HG02943 (cell line): ENCODE data around the gene AUTS2.

Source experiments
- ATAC-seq: cut with Tn5 transposase; IDR thresholded peaks from one replicate; pipeline ENCODE4 v1.9.1; 2021; ENCODE audit warnings: mild to moderate bottlenecking, low read depth, moderate library complexity; ENCODE audit not compliant: unreplicated experiment

The AUTS2 gene

GRCh38 chr7:70377957-70378356 lies 779.7 kb downstream of the AUTS2 start:
- no peak for ATAC-seq

DNA sequence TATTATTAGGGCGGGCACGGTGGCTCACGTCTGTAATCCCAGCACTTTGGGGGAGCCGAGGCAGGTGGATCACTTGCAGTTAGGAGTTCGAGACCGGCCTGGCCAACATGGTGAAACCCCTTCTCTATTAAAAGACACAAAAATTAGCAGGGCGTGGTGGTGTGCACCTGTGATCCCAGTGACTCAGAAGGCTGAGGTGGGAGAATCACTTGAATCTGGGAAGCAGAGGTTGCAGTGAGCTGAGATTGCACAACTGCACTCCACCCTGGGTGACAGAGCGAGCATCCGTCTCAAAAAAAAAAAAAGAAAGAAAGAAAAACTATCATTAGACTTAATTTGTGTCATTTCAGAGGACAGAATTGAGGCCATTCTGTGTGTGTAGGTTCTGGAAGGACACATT lies 780.9 kb downstream of the AUTS2 start:
- no peak for ATAC-seq

DNA sequence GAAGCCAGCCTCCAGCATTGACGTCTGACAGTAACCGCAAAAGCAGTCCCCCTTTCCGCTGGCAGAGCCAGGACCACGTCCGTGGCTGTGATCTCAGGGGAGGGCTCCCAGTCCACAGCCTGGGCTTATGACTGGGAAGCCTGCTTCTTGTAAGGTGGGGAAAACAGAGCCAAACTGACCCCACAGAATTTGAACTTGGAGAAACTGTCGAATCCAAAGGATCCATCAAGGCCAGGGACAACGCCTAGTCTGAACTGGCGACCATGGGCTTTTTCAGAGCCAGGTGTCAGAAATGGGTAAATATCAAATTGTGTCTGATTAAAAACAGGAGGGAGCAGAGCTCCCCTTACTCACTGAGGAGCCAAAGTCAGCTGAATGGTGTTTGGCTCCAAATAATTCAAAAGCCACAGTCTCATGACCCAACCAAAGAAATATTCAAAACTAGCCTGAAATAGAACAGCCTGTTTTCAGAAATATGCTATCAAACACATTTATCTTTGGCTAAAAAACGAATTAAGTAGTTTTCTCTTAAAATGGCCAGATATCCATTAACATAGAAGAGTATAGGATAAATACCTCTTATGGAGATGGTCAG lies 782.2 kb downstream of the AUTS2 start:
- ATAC-seq = no peak

DNA sequence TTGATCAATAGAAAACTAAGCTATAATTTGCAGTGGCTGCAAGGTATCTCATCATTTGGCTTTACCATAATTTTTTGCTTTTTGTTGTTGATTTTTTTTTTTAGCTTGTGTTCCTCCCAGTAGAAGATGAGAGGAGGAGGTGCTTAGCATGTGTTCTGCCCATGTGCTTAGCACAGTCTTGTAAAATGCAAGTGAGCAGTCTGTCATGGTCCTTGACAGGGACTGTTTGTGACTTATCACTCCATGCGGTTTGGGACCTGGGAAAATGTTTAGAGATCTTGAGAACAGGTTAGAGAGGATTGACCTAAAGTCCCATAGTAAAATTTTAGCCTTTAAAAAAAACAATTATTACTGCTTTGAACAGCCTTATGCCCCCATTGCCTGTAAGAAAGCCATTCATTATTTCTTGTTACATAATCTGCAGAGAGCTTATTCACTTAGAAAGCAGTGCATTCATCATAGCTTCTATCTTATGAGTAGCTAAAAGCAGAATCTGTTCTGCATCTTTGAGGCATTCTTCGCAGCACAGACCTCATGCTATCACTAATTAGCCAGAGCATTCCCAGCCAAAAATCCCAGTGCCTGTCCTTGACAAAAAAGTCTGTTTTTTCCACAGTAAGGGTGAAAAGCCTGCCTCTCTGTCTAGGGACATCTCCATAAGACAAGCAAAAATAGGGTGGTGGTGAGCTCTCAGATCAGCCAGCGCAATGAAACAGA lies 784.9 kb downstream of the AUTS2 start:
- ATAC-seq = no peak

- no peak for ATAC-seq
These were observed 785.7 kb downstream of the AUTS2 start for GRCh38 chr7:70384024-70384423.

- no peak for ATAC-seq
These were observed 786.6 kb downstream of the AUTS2 start for GRCh38 chr7:70384891-70385290.

DNA sequence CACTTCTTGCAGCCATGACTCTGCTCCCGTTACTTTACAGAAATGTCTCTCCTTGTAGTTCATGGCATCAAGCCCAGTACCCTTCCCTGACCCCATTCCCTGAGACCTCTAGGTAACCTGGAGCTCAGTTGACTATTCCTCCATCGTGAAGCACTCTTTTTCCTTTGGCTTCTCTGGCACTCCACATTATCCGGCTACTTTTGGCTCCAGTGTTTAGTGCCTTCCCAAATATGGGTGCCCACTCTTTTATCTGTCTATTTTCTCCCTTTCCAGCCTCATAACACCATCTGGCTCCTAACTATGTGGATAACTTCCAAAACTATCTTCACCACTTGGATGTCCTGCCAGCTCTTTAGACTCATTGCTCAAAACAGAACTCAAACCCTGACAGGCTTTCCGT lies 788.9 kb downstream of the AUTS2 start:
- ATAC-seq = no peak

DNA sequence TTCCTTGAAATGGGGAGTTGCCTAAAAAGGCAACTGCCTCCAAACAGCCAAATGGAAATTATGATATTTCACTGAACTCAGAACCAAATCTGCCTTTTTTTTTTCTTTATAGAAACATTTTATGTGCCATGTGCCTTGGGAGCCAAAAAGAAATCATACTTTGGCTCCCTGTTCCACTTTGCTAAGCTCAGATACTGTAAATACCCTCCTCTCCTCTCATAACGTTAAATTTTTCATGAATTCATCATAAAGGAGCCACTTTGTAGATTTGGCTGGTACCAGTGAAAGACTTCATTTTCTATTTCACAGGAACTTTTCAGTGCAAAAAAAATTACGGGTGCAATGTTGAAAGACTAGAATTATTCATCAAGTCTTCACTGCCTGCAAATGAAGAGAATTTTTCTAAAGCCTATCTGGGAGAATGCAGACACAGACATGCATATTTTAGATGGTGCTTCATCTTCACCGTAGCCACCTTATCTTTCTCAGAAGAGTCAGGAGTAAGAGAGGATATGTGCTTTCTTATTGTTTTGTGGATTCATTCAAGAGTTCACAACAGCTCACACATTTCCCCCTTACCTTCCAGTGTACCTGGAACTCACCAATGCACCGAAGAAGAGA lies 791.4 kb downstream of the AUTS2 start:
- ATAC-seq = no peak

DNA sequence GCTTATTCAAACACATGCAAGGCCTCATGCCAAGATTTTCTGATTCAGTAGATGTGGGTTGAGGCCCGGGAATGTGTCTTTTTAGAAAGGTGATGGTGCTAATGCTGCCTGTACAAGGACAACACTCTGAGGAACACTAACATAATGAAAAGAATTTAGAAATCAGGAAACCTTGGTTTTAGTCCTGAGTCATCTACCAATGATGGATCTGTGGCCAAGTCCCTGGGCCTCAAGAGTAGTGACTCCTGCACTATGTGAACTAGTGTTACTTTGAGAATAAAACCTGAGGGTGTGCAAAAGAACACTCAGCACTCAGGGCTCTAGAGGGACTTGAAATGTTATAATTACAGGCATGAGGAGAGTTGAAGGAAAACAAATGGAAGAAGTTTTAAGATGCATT lies 792.0 kb downstream of the AUTS2 start:
- no peak for ATAC-seq

GRCh38 chr7:70392256-70392876 lies 794.1 kb downstream of the AUTS2 start:
- no peak for ATAC-seq

DNA sequence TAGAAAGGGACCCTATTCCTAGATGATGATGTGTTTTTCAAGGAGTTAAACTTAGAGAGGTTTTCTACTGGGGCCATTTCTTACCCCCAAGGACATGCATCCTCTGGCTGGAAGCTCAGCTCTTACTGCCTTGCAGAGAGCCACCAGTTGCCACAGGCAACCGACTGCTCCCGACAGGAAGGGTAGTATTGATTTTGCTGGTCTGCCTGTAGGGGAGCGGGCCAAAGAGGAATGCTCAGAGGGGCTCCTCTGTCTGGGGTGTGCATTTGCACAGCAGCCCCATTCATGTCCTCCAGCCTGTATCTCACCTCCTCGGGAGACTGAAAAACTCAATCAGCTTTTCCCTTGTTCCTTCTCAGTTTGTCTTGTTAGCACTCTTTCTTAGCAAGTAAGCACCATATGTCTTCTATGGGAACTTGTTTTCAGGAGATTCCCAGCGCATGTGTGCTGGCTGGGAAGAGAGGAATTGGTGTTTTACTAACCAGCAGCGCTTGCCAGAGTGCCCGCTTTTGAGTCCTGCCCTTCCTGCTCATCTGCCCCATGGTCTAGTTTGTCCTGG lies 794.7 kb downstream of the AUTS2 start:
- ATAC-seq = no peak

DNA sequence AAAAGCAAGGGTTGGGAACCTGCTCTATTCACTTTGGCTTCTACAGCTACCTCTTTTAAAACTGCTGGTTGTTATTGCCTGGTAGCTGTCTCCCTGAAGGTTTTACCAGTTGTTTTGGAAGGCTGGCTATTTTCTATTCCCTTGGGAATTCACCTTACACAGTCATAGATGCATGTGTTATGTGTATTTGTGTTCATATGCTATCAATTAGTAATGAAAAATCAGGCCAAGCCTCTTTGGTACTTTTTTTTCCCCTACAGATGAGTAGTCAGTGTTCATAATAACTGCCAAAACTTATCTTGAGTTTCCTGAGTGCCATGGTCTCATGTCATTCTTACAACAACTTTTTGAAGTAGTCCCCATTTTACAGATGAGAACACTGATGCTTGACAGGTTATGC lies 795.7 kb downstream of the AUTS2 start:
- ATAC-seq = no peak

- no peak for ATAC-seq
These were observed 802.6 kb downstream of the AUTS2 start for GRCh38 chr7:70400829-70401380.

- ATAC-seq = no peak
These were observed 803.8 kb downstream of the AUTS2 start for GRCh38 chr7:70402069-70402468.

GRCh38 chr7:70405241-70405640 lies 807.0 kb downstream of the AUTS2 start:
- ATAC-seq = no peak

DNA sequence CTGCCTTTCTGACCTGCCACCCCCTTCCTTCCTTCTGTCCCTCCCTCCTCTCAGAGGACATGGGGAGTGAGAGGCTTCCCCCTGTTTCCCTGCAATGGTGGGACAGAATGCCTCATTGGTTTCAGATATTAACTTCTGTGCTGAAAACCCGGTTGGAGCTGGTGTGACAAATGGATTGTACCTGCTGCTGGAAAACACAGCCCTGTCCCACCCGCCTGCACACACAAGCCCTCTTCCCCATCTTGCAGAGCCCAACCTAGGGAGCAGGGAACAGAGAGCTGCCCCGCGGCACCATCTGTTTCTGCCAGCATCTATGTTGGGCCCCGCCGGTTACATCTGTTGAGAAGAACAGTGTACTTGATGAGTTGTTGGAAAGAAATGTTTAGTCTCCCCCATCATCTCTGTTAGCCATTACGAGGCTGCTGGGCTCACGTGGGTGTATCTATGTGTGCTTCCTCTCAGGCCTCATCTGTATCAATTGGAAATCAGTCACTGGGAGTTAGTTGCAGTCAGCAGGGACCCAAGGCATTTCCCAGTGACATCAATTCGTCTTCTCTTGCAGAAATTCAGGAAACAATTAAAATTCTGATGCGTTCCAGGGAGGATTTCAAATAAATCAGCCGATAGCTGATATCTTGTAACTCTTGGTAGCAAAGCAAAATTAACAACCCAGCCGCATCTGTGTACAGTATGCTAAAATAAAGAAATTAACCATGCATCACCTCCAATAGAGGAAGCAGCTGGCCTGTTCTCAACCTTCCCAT lies 808.1 kb downstream of the AUTS2 start:
- ATAC-seq = no peak

DNA sequence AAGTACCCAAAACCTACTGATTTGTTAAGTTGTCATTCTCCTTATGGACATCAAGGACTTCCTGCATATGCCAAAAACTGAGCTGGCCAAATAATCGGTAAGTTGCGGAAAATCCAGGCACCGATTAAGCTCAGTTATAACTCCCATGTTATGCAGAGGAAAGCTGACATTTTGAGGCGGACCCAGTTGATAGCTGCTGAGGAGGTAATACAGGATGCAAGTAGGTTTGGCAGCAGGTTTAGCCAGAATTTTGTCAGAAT lies 808.6 kb downstream of the AUTS2 start:
- ATAC-seq = no peak

- no peak for ATAC-seq
These were observed 810.2 kb downstream of the AUTS2 start for GRCh38 chr7:70408477-70408876.

GRCh38 chr7:70408891-70409290 lies 810.6 kb downstream of the AUTS2 start:
- no peak for ATAC-seq

GRCh38 chr7:70410134-70410750 lies 812.0 kb downstream of the AUTS2 start:
- ATAC-seq = no peak
